GM19372 (cell line): ENCODE measurements around the gene PCDHGA12.
"Not testable (repeated sequence)": the region's sequence is repeated elsewhere in the genome, so short reads cannot be mapped to it uniquely, and the experiment has no call there.

Experiments used
- ATAC-seq: cut with Tn5 transposase; IDR thresholded peaks from one replicate; pipeline ENCODE4 v1.9.1; 2021; ENCODE audit warnings: mild to moderate bottlenecking, low read depth, moderate library complexity; ENCODE audit not compliant: unreplicated experiment

Gene PCDHGA12

DNA sequence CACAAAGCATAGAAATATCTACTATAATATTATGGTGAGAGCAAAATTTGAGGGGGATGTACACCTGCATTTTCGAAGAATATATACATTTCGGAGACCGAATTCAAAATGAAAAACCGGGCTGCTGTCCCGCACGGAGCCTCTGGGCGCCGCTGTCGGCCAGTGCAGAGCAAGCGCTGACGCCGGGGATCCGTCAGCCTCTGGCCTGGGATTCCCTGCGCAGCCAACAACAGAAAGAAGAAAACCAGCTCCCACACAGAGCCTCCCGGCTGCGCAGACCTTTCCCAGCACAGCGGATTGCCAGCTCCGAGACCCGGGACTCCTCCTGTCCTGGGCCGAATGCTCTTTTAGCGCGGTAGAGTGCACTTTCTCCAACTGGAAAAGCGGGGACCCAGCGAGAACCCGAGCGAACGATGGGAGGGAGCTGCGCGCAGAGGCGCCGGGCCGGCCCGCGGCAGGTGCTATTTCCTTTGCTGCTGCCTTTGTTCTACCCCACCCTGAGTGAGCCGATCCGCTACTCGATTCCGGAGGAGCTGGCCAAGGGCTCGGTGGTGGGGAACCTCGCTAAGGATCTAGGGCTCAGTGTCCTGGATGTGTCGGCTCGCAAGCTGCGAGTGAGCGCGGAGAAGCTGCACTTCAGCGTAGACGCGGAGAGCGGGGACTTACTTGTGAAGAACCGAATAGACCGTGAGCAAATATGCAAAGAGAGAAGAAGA is 22.4 kb upstream of the PCDHGA12 start, which contains the start of gene PCDHGB6:
Gene PCDHGB6, plus strand, starts transcription at position 232 of the 716 bp plus-strand sequence. Its CDS starts 182 bp downstream, at position 414.
- not testable (repeated sequence) for ATAC-seq

DNA sequence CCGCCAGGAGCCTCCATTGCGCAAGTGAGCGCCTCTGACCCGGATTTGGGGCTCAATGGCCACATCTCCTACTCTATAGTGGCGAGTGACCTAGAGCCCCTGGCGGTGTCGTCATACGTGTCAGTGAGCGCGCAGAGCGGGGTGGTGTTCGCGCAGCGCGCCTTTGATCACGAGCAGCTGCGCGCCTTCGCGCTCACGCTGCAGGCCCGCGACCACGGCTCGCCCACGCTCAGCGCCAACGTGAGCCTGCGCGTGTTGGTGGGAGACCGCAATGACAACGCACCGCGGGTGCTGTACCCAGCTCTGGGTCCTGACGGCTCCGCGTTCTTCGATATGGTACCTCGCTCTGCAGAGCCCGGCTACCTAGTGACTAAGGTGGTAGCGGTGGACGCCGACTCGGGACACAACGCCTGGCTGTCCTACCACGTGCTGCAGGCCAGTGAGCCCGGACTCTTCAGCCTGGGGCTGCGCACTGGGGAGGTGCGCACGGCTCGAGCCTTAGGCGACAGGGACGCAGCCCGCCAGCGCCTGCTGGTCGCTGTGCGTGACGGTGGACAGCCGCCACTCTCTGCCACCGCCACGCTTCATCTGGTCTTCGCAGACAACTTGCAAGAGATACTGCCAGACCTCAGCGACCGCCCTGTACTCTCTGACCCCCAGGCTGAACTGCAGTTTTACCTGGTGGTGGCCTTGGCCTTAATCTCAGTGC is 20.6 kb upstream of the PCDHGA12 start:
- ATAC-seq, result no peak

DNA sequence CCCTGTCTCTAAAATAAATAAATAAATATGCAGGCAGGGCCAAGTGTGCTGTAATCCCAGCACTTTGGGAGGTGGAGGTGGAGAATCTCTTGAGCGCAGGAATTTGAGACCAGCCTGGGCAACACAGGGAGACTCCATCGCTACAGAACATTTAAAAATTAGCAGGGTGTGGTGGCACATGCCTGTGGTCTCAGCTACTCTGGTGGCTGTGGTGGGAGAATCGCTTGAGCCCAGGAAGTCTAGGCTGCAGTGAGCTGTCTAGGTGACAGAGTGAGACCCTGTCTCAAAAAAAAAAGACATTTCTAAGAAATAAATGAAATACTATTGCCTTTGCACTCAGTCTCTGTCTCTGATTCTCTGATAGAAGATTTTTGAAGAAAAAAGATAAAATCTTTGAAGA is 18.7 kb upstream of the PCDHGA12 start:
- no peak for ATAC-seq

DNA sequence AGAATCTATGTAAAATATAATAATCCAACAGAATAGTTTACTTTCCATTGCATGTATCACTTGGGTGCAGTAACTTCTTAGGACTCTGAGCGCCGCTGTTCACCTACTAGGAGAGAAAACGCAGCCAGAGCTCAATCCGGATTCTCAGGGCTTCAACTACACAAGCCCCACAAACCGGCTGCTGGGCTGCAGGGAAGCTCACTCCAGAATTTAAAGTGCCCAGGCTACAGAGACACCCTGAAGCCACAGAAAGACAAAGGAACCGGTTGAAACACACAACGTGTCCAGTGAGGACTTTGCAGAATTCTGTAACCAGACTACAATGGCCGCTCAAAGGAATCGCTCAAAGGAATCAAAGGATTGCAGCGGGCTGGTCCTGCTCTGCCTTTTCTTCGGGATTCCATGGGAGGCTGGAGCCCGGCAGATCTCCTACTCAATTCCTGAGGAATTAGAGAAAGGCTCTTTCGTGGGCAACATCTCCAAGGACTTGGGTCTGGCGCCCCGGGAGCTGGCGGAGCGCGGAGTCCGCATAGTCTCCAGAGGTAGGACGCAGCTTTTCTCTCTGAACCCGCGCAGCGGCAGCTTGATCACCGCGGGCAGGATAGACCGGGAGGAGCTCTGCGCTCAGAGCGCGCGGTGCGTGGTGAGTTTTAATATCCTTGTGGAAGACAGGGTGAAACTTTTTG is 17.3 kb upstream of the PCDHGA12 start, which contains the start of gene PCDHGA10:
Gene PCDHGA10, plus strand, starts transcription at position 134 of the 686 bp plus-strand sequence. Its CDS starts 189 bp downstream, at position 323.
- ATAC-seq, result peak; percentile 92

DNA sequence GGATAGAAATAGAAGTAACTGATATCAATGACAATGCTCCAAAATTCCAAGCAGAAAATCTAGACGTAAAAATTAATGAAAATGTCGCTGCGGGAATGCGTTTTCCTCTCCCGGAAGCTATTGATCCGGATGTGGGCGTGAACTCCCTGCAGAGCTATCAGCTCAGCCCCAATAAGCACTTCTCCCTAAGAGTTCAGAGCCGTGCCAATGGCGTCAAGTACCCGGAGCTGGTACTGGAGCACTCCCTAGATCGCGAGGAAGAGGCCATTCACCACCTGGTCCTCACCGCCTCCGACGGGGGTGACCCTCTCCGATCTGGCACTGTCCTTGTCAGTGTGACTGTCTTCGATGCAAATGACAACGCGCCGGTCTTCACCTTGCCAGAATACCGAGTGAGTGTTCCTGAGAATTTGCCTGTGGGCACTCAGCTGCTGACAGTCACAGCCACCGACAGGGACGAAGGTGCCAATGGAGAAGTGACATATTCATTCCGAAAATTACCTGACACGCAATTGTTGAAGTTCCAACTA is 16.7 kb upstream of the PCDHGA12 start:
- no peak for ATAC-seq

DNA sequence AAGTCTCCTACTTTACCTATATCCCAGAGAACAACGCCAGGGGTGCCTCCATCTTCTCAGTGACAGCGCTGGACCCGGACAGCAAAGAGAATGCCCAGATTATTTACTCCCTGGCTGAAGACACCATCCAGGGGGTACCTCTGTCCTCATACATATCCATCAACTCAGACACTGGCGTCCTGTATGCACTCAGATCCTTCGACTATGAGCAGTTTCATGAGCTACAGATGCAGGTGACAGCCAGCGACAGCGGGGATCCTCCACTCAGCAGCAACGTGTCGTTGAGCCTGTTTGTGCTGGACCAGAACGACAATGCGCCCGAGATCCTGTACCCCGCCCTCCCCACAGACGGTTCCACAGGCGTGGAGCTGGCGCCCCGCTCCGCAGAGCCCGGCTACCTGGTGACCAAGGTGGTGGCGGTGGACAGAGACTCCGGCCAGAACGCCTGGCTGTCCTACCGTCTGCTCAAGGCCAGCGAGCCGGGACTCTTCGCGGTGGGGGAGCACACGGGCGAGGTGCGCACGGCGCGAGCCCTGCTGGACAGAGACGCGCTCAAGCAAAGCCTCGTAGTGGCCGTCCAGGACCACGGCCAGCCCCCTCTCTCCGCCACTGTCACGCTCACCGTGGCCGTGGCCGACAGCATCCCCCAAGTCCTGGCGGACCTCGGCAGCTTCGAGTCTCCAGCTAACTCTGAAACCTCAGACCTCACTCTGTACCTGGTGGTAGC is 15.6 kb upstream of the PCDHGA12 start:
- not testable (repeated sequence) for ATAC-seq

DNA sequence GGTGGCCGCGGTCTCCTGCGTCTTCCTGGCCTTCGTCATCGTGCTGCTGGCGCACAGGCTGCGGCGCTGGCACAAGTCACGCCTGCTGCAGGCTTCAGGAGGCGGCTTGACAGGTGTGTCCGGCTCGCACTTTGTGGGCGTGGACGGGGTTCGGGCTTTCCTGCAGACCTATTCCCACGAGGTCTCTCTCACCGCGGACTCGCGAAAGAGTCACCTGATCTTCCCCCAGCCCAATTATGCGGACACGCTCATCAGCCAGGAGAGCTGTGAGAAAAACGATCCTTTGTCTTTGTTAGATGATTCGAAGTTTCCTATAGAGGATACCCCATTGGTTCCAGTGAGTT is 15.1 kb upstream of the PCDHGA12 start:
- not testable (repeated sequence) for ATAC-seq

DNA sequence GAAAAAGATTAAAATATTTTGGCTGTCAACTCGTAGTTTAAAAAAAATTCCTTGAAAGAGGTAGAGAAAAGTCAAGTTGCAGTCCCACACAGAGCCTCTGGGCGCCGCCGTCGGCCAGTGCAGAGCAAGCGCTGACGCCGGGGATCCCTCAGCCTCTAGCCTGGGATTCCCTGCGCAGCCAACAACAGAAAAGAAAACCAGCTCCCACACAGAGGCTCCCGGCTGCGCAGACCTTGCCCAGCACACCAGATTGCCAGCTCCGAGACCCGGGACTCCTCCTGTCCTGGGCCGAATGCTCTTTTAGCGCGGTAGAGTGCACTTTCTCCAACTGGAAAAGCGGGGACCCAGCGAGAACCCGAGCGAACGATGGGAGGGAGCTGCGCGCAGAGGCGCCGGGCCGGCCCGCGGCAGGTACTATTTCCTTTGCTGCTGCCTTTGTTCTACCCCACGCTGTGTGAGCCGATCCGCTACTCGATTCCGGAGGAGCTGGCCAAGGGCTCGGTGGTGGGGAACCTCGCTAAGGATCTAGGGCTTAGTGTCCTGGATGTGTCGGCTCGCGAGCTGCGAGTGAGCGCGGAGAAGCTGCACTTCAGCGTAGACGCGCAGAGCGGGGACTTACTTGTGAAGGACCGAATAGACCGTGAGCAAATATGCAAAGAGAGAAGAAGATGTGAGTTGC is 12.7 kb upstream of the PCDHGA12 start, which contains the start of gene PCDHGB7:
Gene PCDHGB7, plus strand, starts transcription at position 184 of the 679 bp plus-strand sequence. Its CDS starts 183 bp downstream, at position 367.
- ATAC-seq, result not testable (repeated sequence)

DNA sequence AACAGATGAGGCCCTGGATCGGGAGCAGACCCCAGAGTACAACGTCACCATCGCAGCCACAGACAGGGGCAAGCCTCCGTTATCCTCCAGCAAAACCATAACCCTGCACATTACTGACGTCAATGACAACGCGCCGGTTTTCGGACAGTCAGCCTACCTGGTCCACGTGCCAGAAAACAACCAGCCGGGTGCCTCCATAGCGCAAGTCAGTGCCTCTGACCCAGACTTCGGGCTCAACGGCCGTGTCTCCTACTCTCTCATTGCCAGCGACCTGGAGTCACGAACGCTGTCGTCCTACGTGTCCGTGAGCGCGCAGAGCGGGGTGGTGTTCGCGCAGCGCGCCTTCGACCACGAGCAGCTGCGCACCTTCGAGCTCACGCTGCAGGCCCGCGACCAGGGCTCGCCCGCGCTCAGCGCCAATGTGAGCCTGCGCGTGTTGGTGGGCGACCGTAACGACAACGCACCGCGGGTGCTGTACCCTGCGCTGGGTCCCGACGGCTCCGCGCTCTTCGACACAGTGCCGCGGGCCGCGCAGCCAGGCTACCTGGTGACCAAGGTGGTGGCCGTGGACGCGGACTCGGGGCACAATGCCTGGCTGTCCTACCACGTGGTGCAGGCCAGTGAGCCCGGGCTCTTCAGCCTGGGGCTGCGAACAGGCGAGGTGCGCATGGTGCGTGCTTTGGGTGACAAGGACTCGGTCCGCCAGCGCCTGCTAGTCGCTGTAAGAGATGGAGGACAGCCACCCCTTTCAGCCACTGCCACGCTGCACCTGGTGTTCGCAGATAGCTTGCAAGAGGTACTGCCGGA is 11.0 kb upstream of the PCDHGA12 start:
- no peak for ATAC-seq

DNA sequence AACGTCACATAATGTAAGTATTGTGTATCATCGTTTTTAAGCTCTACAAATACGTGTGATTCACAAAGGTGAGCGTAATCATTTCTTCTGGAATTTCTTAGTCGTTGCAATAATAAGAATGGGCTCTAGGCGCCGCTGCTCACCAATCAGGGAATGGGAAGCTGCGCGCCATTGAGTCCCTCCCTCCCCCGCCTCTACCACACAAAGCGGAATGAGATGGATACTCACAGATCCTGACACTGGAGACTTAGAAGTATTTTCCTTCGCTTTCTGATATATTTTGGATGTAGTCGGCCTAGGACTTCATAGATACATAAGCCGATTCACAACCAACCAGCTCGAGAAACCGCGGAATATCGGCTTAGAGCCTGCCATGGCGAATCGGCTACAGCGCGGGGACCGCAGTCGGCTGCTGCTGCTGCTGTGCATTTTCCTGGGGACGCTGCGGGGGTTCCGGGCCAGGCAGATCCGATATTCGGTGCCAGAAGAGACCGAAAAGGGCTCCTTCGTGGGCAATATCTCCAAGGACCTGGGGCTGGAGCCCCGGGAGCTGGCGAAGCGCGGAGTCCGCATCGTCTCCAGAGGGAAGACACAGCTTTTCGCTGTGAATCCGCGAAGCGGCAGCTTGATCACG is 9.3 kb upstream of the PCDHGA12 start, which contains the start of gene PCDHGA11:
Gene PCDHGA11, plus strand, starts transcription at position 197 of the 634 bp plus-strand sequence. Its CDS starts 177 bp downstream, at position 374.
- no peak for ATAC-seq

DNA sequence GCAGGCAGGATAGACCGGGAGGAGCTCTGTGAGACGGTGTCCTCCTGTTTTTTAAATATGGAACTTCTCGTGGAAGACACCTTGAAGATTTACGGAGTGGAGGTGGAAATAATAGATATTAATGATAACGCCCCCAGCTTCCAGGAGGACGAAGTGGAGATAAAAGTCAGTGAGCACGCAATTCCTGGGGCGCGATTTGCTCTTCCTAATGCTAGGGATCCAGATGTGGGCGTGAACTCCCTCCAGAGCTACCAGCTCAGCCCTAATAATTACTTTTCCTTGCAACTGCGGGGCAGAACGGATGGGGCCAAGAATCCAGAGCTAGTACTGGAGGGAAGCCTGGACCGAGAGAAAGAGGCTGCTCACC is 8.8 kb upstream of the PCDHGA12 start:
- no peak for ATAC-seq

DNA sequence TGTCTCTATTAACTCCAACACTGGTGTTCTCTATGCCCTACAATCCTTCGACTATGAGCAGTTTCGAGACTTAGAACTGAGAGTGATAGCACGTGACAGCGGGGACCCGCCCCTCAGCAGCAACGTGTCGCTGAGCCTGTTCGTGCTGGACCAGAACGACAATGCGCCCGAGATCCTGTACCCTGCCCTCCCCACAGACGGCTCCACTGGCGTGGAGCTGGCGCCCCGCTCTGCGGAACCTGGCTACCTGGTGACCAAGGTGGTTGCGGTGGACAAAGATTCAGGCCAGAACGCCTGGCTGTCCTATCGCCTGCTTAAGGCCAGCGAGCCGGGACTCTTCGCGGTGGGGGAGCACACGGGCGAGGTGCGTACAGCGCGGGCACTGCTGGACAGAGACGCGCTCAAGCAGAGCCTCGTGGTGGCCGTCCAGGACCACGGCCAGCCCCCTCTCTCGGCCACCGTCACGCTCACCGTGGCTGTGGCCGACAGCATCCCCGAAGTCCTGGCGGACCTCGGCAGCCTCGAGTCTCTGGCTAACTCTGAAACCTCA is 7.5 kb upstream of the PCDHGA12 start:
- ATAC-seq, result no peak

DNA sequence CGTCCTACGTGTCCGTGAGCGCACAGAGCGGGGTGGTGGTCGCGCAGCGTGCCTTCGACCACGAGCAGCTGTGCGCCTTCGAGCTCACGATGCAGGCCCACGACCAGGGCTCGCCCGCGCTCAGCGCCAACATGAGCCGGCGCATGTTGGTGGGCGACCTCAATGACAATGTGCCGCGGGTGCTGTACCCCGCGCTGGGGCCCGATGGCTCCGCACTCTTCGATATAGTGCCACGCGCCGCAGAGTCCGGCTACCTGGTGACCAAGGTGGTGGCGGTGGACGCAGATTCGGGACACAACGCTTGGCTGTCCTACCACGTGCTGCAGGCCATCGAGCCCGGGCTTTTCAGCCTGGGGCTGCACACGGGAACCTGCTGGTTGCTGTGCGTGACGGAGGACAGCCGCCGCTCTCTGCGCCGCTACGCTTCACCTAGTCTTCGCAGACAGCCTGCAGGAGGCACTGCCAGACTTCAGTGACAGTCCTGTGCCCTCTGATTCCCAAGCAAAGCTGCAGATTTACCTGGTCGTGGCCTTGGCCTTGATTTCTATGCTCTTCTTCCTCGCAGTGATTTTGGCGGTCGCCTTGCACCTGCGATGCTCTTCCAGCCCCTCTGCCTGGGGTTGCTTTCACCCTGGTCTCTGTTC is 2.4 kb upstream of the PCDHGA12 start:
- no peak for ATAC-seq

DNA sequence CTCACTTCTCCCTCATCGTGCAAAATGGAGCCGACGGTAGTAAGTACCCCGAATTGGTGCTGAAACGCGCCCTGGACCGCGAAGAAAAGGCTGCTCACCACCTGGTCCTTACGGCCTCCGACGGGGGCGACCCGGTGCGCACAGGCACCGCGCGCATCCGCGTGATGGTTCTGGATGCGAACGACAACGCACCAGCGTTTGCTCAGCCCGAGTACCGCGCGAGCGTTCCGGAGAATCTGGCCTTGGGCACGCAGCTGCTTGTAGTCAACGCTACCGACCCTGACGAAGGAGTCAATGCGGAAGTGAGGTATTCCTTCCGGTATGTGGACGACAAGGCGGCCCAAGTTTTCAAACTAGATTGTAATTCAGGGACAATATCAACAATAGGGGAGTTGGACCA is 979 bp downstream of the PCDHGA12 start:
- no peak for ATAC-seq

DNA sequence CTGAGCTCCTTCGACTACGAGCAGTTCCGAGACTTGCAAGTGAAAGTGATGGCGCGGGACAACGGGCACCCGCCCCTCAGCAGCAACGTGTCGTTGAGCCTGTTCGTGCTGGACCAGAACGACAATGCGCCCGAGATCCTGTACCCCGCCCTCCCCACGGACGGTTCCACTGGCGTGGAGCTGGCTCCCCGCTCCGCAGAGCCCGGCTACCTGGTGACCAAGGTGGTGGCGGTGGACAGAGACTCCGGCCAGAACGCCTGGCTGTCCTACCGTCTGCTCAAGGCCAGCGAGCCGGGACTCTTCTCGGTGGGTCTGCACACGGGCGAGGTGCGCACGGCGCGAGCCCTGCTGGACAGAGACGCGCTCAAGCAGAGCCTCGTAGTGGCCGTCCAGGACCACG is 2.0 kb downstream of the PCDHGA12 start:
- ATAC-seq, result not testable (repeated sequence)

DNA sequence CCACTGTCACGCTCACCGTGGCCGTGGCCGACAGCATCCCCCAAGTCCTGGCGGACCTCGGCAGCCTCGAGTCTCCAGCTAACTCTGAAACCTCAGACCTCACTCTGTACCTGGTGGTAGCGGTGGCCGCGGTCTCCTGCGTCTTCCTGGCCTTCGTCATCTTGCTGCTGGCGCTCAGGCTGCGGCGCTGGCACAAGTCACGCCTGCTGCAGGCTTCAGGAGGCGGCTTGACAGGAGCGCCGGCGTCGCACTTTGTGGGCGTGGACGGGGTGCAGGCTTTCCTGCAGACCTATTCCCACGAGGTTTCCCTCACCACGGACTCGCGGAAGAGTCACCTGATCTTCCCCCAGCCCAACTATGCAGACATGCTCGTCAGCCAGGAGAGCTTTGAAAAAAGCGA is 2.4 kb downstream of the PCDHGA12 start:
- ATAC-seq, result not testable (repeated sequence)

DNA sequence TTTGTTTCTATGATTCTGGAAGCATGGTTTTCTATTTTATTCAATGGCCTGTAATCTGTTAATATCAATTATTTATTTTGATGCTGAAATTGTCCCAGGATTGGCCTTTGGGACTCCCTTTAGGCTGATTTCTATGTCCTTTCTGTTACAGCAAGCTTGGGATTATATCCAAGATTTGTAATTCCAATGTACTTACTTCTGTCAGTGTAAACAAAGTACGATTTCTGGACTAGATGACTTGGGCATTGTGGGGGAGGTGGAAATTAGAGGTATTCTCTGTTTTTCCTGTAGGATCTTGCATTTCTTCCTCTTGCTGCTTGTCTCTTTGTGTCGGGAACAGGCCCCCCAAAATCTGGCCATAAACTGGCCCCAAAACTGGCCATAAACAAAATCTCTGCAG is 3.7 kb downstream of the PCDHGA12 start:
- ATAC-seq, result no peak

DNA sequence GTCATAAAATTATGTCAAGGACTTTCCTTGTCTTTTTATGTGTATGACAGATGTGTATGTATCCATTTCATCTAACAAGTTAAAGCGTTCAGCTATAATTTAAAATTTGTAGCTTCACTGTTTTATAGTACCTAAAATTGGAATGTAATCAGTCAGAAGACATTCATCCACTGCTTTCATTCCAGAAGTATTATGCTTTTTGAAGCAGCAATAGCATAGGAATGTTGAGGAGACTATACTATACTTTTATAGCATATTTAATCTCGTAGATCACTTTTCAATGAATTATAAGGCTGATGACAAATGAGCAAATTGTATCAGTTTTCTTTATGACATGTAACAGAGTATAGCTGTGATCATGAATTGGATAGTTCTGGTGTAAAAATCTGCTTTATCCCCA is 6.9 kb downstream of the PCDHGA12 start:
- no peak for ATAC-seq
